Measurements from ENCODE around the gene GNAZ. TPM values are rescaled to one million over a fixed set of nuclear protein-coding genes. Genes with fewer than 3 reads are reported as not detected.

GNAZ gene
- total and polyA plus RNA-seq, 4 donors, result 0.84 to 6.1 (median 3.6) TPM

DNA sequence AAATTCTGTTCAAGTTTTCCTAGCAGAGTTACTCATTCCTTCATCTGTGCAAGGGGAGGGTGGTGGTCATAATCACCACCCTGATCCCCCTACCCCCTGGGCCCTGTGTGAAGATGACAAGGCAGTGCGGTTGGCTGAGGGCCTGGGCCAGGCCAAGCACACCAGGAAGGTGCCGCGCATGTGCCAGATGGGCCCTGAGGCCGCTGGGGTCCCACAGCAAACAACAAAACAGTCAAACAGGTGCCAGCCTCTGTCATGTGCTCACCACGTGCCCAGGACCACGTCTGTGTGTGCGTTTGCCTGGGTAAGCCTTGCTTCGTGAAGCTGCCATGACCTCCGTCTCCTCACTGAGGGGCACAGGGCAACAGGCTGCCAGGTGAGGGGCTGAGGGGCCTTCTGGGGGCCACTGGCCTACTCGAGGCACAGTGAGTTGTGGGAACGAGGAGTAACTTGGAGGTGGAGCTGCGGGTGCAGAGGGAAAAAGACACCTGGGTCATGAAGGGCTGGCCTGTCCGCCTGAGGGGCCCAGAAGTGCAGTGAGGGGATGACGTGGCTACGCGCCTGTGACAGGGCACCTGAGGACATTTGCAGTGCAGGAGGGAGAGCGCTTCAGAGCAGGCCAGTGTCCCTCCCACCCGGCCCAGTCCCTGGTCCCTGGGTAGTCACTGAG, 45.6 kb downstream of the GNAZ start:
- intact Hi-C loops (cut with DNase I), result no loop called here
- Histone ChIP-seq H3K4me1 (ENCODE audit: control insufficient read depth in 1 of 2, insufficient read depth in 2 of 2, low read length in 2 of 2) (no peaks in the 10 kb centered on the region), H3K27me3 (ENCODE audit: control insufficient read depth in 1 of 2, insufficient read depth in 2 of 2, low read length in 1 of 2) (no peaks in the 10 kb centered on the region), H3K4me3 (ENCODE audit: low read length in 2 of 2) (no peak overlapping the region), H3K27ac (ENCODE audit: low read depth in 1 of 2, low read length in 2 of 2) (no peak overlapping the region), H3K9me3 (ENCODE audit: control insufficient read depth, low read length) (no peaks in the 10 kb centered on the region), H3K36me3 (ENCODE audit: control insufficient read depth in 1 of 2, insufficient read depth in 2 of 2, low read length in 1 of 2) (no peaks in the 10 kb centered on the region)
- DNase-seq (no peak), ATAC-seq (ENCODE audit: low FRiP score) (no peak)
- 94 to 95% methylated on average over 18 of the region's 18 CpGs for WGBS, 2 donors

DNA sequence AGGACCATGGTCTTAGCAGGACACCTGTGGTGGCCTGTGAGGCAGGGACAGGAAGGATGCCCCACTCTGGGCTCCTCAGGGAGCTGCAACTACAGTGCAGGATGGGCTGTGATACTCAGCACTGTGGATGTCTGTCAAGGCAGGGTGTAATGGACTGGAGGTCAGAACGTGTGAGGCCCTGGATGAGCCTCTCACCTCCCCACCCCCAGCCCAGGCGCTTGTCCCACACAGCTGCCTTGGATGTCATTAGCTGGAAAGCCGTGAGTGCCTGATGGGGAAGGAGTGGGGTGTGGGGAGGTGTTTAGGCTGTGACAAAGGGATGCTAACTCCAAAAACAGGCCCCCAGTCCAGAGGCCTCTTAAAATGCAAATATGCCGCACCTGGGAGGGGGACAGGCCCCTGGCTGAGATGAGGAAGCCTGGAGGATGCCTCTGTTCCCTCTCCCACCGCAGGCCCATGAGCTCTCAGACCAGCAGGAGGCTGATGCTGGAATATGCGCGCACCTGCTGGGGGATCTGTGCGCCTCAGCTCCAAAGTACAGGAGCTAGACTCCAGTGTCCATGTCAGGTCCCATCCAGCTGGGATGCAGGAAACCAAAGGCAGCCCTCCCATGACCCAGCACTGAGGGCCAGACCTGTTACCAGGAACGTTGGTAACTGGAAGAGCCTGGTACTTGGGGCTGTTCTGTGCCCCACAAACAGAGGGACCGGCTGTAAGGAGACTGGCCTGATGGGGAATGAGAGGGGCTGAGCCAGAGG, 46.4 kb downstream of the GNAZ start:
- DNase-seq (no peak), ATAC-seq (ENCODE audit: low FRiP score) (no peak)
- H3K4me3 ChIP-seq (ENCODE audit: low read length in 2 of 2), result no peak overlapping the region
- WGBS, 2 donors, result 88 to 89% methylated on average over 10 of the region's 10 CpGs
- H3K27me3 ChIP-seq (ENCODE audit: control insufficient read depth in 1 of 2, insufficient read depth in 2 of 2, low read length in 1 of 2), result no peaks in the 10 kb centered on the region
- intact Hi-C loops (cut with DNase I), result no loop called here
- no peaks in the 10 kb centered on the region for H3K9me3 ChIP-seq (ENCODE audit: control insufficient read depth, low read length)
- no peaks in the 10 kb centered on the region for H3K36me3 ChIP-seq (ENCODE audit: control insufficient read depth in 1 of 2, insufficient read depth in 2 of 2, low read length in 1 of 2)
- H3K27ac ChIP-seq (ENCODE audit: low read depth in 1 of 2, low read length in 2 of 2), result no peak overlapping the region
- no peaks in the 10 kb centered on the region for H3K4me1 ChIP-seq (ENCODE audit: control insufficient read depth in 1 of 2, insufficient read depth in 2 of 2, low read length in 2 of 2)

DNA sequence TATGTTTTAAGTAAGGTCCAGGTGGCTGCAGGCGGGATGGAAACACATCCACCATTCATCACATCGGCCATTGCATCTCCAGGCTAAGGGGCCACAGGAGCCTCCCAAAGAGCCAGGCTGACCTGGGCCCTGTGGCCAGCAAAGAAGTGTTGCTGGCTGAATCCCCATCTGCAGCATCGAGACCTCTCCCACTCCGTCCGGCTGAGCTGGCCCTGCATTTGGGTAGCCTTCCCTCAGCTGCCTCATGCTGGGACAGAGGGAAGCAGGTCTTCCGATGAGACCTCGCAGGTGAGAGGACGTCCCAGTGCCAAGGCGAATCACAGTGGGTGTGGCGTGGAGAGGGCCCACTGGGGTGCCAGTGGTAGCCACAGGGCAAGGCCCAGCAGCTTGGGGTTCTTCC, 47.0 kb downstream of the GNAZ start:
- no peak for ATAC-seq (ENCODE audit: low FRiP score)
- H3K4me1 ChIP-seq (ENCODE audit: control insufficient read depth in 1 of 2, insufficient read depth in 2 of 2, low read length in 2 of 2), result no peaks in the 10 kb centered on the region
- no peak for DNase-seq
- no peaks in the 10 kb centered on the region for H3K27me3 ChIP-seq (ENCODE audit: control insufficient read depth in 1 of 2, insufficient read depth in 2 of 2, low read length in 1 of 2)
- intact Hi-C loops (cut with DNase I), result no loop called here
- no peaks in the 10 kb centered on the region for H3K36me3 ChIP-seq (ENCODE audit: control insufficient read depth in 1 of 2, insufficient read depth in 2 of 2, low read length in 1 of 2)
- WGBS, 2 donors, result 97% methylated on average over 10 of the region's 10 CpGs
- no peaks in the 10 kb centered on the region for H3K9me3 ChIP-seq (ENCODE audit: control insufficient read depth, low read length)
- no peak overlapping the region for H3K4me3 ChIP-seq (ENCODE audit: low read length in 2 of 2)
- H3K27ac ChIP-seq (ENCODE audit: low read depth in 1 of 2, low read length in 2 of 2), result no peak overlapping the region

DNA sequence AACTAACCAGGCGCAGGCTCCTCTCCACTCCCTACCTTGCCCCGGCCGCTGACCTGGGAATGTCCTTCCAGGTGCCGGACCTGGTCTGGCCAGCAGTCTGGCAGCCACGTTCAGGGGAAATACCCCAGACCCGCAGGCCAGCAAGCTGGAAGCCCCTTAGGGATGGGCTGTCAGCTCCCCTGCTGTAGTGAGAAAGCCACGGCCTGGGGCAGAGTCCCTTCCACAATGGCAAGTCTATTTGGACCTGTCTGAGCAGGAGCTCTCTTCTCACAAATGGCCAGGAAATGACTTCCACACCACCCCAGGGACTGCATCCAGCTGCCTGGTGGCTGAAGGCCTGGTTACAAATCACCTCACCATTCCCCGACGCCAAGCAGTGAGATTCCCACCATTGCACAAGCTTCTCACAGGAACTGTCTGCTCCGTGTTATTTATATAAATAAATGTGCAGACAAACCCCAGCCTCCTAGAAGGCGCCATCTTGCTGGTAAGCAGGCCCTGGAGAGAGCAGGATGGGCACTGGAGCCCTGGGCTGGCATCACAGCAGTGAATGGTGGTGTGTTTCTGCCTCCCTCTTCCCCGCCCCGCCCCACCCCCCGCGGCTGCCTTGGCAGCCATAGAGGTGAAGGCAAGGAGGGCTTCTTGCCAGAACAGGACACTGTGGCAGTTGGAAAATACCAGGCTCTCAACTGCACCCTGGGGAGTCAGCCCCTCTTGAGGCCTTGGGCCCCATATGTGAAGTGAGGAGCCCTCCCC, 47.8 kb downstream of the GNAZ start:
- Histone ChIP-seq H3K9me3 (ENCODE audit: control insufficient read depth, low read length) (no peaks in the 10 kb centered on the region), H3K27ac (ENCODE audit: low read depth in 1 of 2, low read length in 2 of 2) (no peak overlapping the region), H3K36me3 (ENCODE audit: control insufficient read depth in 1 of 2, insufficient read depth in 2 of 2, low read length in 1 of 2) (no peaks in the 10 kb centered on the region), H3K4me3 (ENCODE audit: low read length in 2 of 2) (no peak overlapping the region), H3K27me3 (ENCODE audit: control insufficient read depth in 1 of 2, insufficient read depth in 2 of 2, low read length in 1 of 2) (no peaks in the 10 kb centered on the region), H3K4me1 (ENCODE audit: control insufficient read depth in 1 of 2, insufficient read depth in 2 of 2, low read length in 2 of 2) (no peaks in the 10 kb centered on the region)
- ATAC-seq (ENCODE audit: low FRiP score) (no peak), DNase-seq (no peak)
- WGBS, 2 donors, result 84 to 88% methylated on average over 15 of the region's 15 CpGs
- intact Hi-C loops (cut with DNase I), result no loop called here

DNA sequence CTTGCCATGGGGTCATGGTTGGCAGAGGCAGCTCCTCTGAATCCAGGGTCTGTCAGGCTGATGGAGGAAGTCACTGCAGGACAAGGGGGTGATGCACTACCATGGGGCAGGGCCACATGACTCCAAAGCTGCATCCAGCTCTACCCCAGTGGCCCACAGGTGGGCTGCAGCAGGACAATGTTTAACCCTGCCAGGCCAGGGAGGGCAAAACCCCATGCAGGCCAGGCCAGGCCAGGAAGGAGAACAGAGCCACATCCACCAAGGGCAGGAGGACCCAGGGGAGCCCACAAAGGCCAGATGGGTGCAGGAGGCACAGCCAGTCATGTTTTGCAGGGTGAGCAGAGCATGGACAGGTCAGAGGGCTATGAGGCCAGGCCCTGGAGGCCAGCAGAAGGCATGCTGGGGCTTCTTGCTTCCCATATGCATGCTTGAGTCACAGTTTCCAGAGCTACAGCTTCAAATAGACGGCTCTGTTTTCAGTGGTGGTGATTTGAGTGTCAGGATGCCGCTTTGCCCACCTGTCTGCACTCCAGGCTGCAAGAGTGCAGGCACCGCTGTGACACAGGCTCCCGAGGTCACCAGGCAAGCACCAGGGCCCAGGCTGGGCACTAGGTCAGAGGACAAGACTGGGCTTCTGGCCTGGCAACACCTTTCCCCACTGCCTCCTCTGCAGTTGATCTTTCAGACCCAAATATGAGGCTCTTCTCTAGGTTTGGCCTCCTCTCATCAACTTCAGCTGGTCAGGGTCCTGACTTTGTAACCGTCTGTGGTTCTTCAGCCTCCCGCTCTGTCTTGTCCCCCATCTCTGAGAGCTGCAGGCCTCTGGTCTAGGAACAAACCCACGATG, 48.6 kb downstream of the GNAZ start:
- Histone ChIP-seq H3K27me3 (ENCODE audit: control insufficient read depth in 1 of 2, insufficient read depth in 2 of 2, low read length in 1 of 2) (no peaks in the 10 kb centered on the region), H3K36me3 (ENCODE audit: control insufficient read depth in 1 of 2, insufficient read depth in 2 of 2, low read length in 1 of 2) (no peaks in the 10 kb centered on the region), H3K27ac (ENCODE audit: low read depth in 1 of 2, low read length in 2 of 2) (no peak overlapping the region), H3K4me1 (ENCODE audit: control insufficient read depth in 1 of 2, insufficient read depth in 2 of 2, low read length in 2 of 2) (no peaks in the 10 kb centered on the region), H3K9me3 (ENCODE audit: control insufficient read depth, low read length) (no peaks in the 10 kb centered on the region), H3K4me3 (ENCODE audit: low read length in 2 of 2) (no peak overlapping the region)
- WGBS, 2 donors, result 94 to 95% methylated on average over 7 of the region's 7 CpGs
- intact Hi-C loops (cut with DNase I), result no loop called here
- no peak for ATAC-seq (ENCODE audit: low FRiP score)
- DNase-seq, result no peak

DNA sequence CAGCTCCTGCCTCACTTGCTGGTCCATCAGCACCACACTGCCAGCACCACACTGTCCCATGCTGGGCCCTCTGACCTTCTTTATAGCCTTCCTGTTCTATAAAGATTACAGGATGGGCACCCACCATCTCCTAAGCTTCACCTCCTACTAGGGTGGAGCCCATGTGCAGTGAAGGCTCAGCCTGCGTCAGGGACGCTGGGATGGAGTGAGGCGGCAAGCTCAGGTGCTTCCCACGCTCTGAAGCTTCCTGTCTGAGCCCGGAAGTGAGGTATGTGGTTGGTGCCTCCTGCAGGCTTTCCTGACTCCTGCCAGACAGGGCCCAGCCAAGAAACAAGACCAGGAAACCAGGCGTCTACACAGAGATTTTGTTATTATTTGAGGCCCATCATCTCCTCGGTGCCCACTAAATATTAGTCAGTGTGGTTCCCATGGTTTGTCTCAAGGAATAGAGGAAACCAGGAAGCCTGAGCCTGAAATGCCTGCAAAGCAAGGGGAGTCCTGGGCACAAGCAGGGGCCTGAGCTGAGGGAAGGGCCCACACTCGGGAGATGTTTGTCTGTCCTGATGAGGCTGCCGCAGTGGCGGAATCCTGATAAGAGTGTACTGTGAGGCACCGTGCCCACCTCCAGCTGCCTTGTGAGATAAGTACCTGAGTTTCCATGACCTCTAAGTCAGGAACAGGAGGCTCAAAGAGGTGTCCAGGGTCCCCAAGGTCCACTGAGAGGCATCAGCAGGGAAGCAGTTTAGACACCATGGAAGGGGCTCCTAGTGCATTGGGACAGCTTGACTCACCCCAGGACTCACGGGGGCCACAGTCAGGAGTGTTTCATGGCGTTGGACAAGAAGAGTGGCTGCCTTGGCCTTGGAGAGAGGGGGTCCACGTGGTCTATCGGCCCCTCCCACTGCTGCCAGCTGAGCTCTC, 49.4 kb downstream of the GNAZ start:
- no peaks in the 10 kb centered on the region for H3K4me1 ChIP-seq (ENCODE audit: control insufficient read depth in 1 of 2, insufficient read depth in 2 of 2, low read length in 2 of 2)
- no peaks in the 10 kb centered on the region for H3K9me3 ChIP-seq (ENCODE audit: control insufficient read depth, low read length)
- H3K27ac ChIP-seq (ENCODE audit: low read depth in 1 of 2, low read length in 2 of 2), result no peak overlapping the region
- no peak for ATAC-seq (ENCODE audit: low FRiP score)
- no peaks in the 10 kb centered on the region for H3K27me3 ChIP-seq (ENCODE audit: control insufficient read depth in 1 of 2, insufficient read depth in 2 of 2, low read length in 1 of 2)
- no peaks in the 10 kb centered on the region for H3K36me3 ChIP-seq (ENCODE audit: control insufficient read depth in 1 of 2, insufficient read depth in 2 of 2, low read length in 1 of 2)
- no peak overlapping the region for H3K4me3 ChIP-seq (ENCODE audit: low read length in 2 of 2)
- intact Hi-C loops (cut with DNase I), result loop anchor here in 1 of 2 donors (10.0 kb wide), 1 partner anchor 265 kb away; no protein-coding TSS in a partner anchor
- 76 to 80% methylated on average over 15 of the region's 15 CpGs for WGBS, 2 donors
- DNase-seq, result no peak

DNA sequence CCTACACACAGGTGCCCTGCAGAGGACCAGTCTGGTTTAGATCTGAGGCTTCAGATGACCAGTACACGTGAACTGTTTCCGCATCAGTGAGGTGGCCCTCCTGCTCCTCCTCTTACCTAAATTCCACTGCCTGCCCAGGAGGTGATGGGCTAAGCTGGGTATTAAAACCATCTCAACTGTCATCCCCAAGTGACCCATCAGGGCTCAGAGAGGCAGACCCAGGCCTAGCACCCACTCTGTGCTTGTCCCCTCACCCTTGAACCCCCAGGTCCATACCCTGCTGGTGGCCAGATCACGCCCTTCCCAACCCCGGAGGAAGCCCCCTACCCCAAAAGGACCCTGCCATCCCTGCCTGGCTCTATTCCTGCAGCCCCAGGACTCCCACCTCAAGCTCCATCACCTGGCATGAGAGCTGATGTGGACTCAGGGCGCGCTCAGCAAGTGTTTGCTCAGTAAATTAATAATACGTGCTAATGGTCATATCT, 50.1 kb downstream of the GNAZ start:
- ATAC-seq (ENCODE audit: low FRiP score), result no peak
- H3K36me3 ChIP-seq (ENCODE audit: control insufficient read depth in 1 of 2, insufficient read depth in 2 of 2, low read length in 1 of 2), result no peaks in the 10 kb centered on the region
- no peaks in the 10 kb centered on the region for H3K27me3 ChIP-seq (ENCODE audit: control insufficient read depth in 1 of 2, insufficient read depth in 2 of 2, low read length in 1 of 2)
- no peak for DNase-seq
- H3K9me3 ChIP-seq (ENCODE audit: control insufficient read depth, low read length), result no peaks in the 10 kb centered on the region
- no peaks in the 10 kb centered on the region for H3K4me1 ChIP-seq (ENCODE audit: control insufficient read depth in 1 of 2, insufficient read depth in 2 of 2, low read length in 2 of 2)
- intact Hi-C loops (cut with DNase I), result loop anchor here in 1 of 2 donors (10.0 kb wide), 1 partner anchor 266 kb away; no protein-coding TSS in a partner anchor
- WGBS, 2 donors, result 95 to 96% methylated on average over 7 of the region's 7 CpGs
- no peak overlapping the region for H3K27ac ChIP-seq (ENCODE audit: low read depth in 1 of 2, low read length in 2 of 2)
- H3K4me3 ChIP-seq (ENCODE audit: low read length in 2 of 2), result no peak overlapping the region

Measured in aorta (tissue), 5 donors.